ENCODE data around the gene YIPF5. TPM values are rescaled to one million over a fixed set of nuclear protein-coding genes. Genes with fewer than 3 reads are reported as not detected.

Gene YIPF5
- polyA plus RNA-seq, 1 experiment = 142 TPM

DNA sequence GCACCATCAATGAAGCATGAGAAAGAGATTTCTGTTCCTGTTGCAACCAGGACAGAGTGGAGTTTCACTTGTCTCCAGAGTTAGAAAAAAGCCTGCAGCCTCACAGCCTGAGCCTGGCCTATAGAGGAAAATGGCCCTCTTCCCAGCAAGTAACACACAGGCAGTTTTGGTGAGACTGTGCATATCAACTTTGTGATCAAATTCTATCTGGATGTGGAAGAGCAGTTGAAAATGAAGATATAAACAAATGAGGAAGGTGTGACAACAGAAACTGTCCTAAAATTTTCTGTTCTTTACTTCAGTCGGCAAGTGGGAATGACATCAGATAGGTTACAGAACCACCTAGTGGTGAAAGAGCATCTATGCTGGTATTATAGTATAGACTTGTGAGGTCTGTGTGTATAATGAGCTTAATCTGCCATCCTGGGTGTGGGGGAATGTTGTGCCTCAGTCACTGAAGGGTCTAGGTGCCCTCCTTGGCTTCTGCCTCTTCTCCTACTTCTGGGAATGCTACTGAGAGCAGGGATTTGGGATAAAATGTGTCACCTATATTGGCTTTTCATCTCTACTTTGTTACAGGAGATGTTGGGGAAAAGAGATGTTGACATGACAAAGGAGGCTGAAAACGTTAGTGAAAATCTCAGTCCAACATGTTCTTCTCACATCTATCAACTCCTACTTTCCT lies 28.2 kb downstream of the YIPF5 start:
- Histone ChIP-seq H3K9me3 (ENCODE audit: control insufficient read depth, insufficient read depth, low read length) (no peaks in the 10 kb centered on the region), H3K27me3 (ENCODE audit: control insufficient read depth, insufficient read depth, low read length) (no peaks in the 10 kb centered on the region), H3K4me3 (ENCODE audit: low read depth, low read length) (no peak overlapping the region), H3K27ac (ENCODE audit: low read depth, low read length) (no peak overlapping the region)
- TF ChIP-seq CTCF (IDR thresholded peaks at IDR 0.05; ENCODE audit: low read depth, low read length) = peak; percentile 78
- ChIA-PET POLR2A (no interaction called here), CTCF (interaction anchor here (0.5 to 2.6 kb wide), 38 partner anchors 9 to 1024 kb away, joined by 3 to 18 read pairs (median 4); partner anchors contain the start of genes KCTD16 and YIPF5)
- peak; percentile 7 for DNase-seq (ENCODE audit: low read depth, low spot score)

GRCh38 chr5:144141585-144141984 lies 28.9 kb downstream of the YIPF5 start:
- Histone ChIP-seq H3K4me3 (ENCODE audit: low read depth, low read length) (no peak overlapping the region), H3K27ac (ENCODE audit: low read depth, low read length) (no peak overlapping the region), H3K27me3 (ENCODE audit: control insufficient read depth, insufficient read depth, low read length) (no peaks in the 10 kb centered on the region), H3K9me3 (ENCODE audit: control insufficient read depth, insufficient read depth, low read length) (no peaks in the 10 kb centered on the region)
- ChIA-PET CTCF (interaction anchor here (0.9 to 2.6 kb wide), 9 partner anchors 8 to 1253 kb away, joined by 3 to 18 read pairs (median 4); partner anchors contain the start of genes KCTD16 and YIPF5), POLR2A (no interaction called here)
- no peak for TF ChIP-seq CTCF (IDR thresholded peaks at IDR 0.05; ENCODE audit: low read depth, low read length)
- DNase-seq (ENCODE audit: low read depth, low spot score) = no peak

DNA sequence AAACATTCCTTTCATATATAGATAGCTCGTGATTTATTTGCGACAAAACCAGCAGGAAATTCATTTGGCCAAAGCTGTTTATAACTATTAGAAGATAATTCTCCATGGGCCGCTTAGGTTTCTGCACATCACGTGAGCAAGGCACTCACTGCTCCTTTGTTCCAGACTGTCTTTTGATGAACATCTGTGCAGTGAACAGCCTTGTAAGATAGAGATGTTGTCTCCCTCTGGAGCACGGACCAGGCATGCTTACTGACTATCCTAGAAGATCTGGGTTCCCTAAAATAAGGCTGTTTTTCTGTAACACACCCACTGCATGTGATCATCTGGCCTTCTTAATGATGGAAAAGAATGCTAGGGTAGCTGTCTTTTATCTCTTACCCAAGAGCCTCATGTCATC lies 30.9 kb downstream of the YIPF5 start:
- no peak overlapping the region for H3K27ac ChIP-seq (ENCODE audit: low read depth, low read length)
- no peaks in the 10 kb centered on the region for H3K9me3 ChIP-seq (ENCODE audit: control insufficient read depth, insufficient read depth, low read length)
- no peaks in the 10 kb centered on the region for H3K27me3 ChIP-seq (ENCODE audit: control insufficient read depth, insufficient read depth, low read length)
- H3K4me3 ChIP-seq (ENCODE audit: low read depth, low read length) = no peak overlapping the region
- POLR2A ChIA-PET = no interaction called here
- DNase-seq (ENCODE audit: low read depth, low spot score) = no peak
- CTCF ChIA-PET = interaction anchor here (0.8 to 1.0 kb wide), 2 partner anchors 153 to 735 kb away, joined by 3 read pairs; no protein-coding TSS in a partner anchor
- TF ChIP-seq CTCF (IDR thresholded peaks at IDR 0.05; ENCODE audit: low read depth, low read length) = peak; percentile 31

GRCh38 chr5:144135113-144135762 lies 35.2 kb downstream of the YIPF5 start:
- no peak for TF ChIP-seq CTCF (IDR thresholded peaks at IDR 0.05; ENCODE audit: low read depth, low read length)
- H3K9me3 ChIP-seq (ENCODE audit: control insufficient read depth, insufficient read depth, low read length) = no peaks in the 10 kb centered on the region
- ChIA-PET CTCF (interaction anchor here (3.0 kb wide), 1 partner anchor 7 kb away, joined by 18 read pairs; no protein-coding TSS in a partner anchor), POLR2A (interaction anchor here (0.8 kb wide), 1 partner anchor 1124 kb away, joined by 3 read pairs; no protein-coding TSS in a partner anchor)
- no peak overlapping the region for H3K4me3 ChIP-seq (ENCODE audit: low read depth, low read length)
- H3K27ac ChIP-seq (ENCODE audit: low read depth, low read length) = no peak overlapping the region
- H3K27me3 ChIP-seq (ENCODE audit: control insufficient read depth, insufficient read depth, low read length) = no peaks in the 10 kb centered on the region
- DNase-seq (ENCODE audit: low read depth, low spot score) = no peak
